Mesenchymal stem cell (in vitro differentiated cells and primary cell): ENCODE results near the gene C1QL1.

Source experiments
- DNase-seq: peaks from one replicate; pipeline ENCODE4 v3.0.0-alpha.2; 2013
- H2AFZ ChIP-seq: one replicate; pipeline ENCODE4 v1.6.1; 2013; ENCODE audit warnings: low read depth, mild to moderate bottlenecking, control low read depth, inconsistent platforms, low read length, moderate library complexity
- H2AK5ac ChIP-seq: 2 replicates; pipeline ENCODE4 v1.6.1; 2013; ENCODE audit warnings: low read length, moderate library complexity, mild to moderate bottlenecking, inconsistent platforms; ENCODE audit not compliant: severe bottlenecking
- H2BK120ac ChIP-seq: one replicate; pipeline ENCODE4 v1.6.1; 2013; ENCODE audit warnings: low read depth, mild to moderate bottlenecking, inconsistent platforms, low read length, moderate library complexity
- H2BK12ac ChIP-seq, 2 experiments: one replicate each; pipeline ENCODE4 v1.6.1; 2013; ENCODE audit warnings: inconsistent platforms in 2 of 2, low read length in 2 of 2, mild to moderate bottlenecking in 2 of 2, moderate library complexity in 2 of 2, control low read depth in 1 of 2
- H2BK15ac ChIP-seq: one replicate; pipeline ENCODE4 v1.6.1; 2013; ENCODE audit warnings: mild to moderate bottlenecking, low read depth, inconsistent platforms; ENCODE audit not compliant: poor library complexity, severe bottlenecking
- H2BK5ac ChIP-seq: 2 replicates; pipeline ENCODE4 v1.6.1; 2013; ENCODE audit warnings: low read depth, mild to moderate bottlenecking, low read length, control low read depth, inconsistent platforms; ENCODE audit not compliant: poor library complexity, severe bottlenecking
- H3K14ac ChIP-seq, 2 experiments: one replicate each; pipeline ENCODE4 v1.6.1; 2013; ENCODE audit warnings: inconsistent platforms in 2 of 2, low read length in 2 of 2, control low read depth in 1 of 2, mild to moderate bottlenecking in 1 of 2, moderate library complexity in 1 of 2
- H3K18ac ChIP-seq, 2 experiments: one replicate each; pipeline ENCODE4 v1.6.1; 2013; ENCODE audit warnings: inconsistent platforms in 2 of 2, low read length in 2 of 2, control low read depth in 1 of 2, low read depth in 1 of 2, mild to moderate bottlenecking in 1 of 2
- H3K23ac ChIP-seq, 2 experiments: one replicate each; pipeline ENCODE4 v1.6.1; 2013; ENCODE audit warnings: inconsistent platforms in 2 of 2, low read length in 2 of 2, mild to moderate bottlenecking in 2 of 2, moderate library complexity in 2 of 2, control low read depth in 1 of 2
- H3K27ac ChIP-seq: 2 replicates; pipeline ENCODE4 v1.5.1; 2013; ENCODE audit warnings: mild to moderate bottlenecking, moderate library complexity, low read length, control low read depth, inconsistent platforms; ENCODE audit not compliant: poor library complexity, severe bottlenecking
- H3K27me3 ChIP-seq, 2 experiments: 2 replicates each; pipeline versions ENCODE4 v1.6.1 to v1.7.0; 2013; ENCODE audit warnings: low read length in 2 of 2, mild to moderate bottlenecking in 2 of 2, moderate library complexity in 2 of 2, control low read depth in 1 of 2, inconsistent platforms in 1 of 2; ENCODE audit not compliant: control insufficient read depth in 1 of 2, insufficient read depth in 1 of 2
- H3K36me3 ChIP-seq, 2 experiments: 2 replicates each; pipeline versions ENCODE4 v1.6.1 to v1.7.0; 2013; ENCODE audit warnings: low read length in 2 of 2, control low read depth in 1 of 2, inconsistent platforms in 1 of 2, low read depth in 1 of 2, mild to moderate bottlenecking in 1 of 2; ENCODE audit not compliant: insufficient read depth in 2 of 2, control insufficient read depth in 1 of 2
- H3K4ac ChIP-seq, 2 experiments: one replicate each; pipeline ENCODE4 v1.6.1; 2013; ENCODE audit warnings: inconsistent platforms in 2 of 2, low read length in 2 of 2, mild to moderate bottlenecking in 2 of 2, moderate library complexity in 2 of 2, control low read depth in 1 of 2, low read depth in 1 of 2
- H3K4me1 ChIP-seq: 2 replicates; pipeline ENCODE4 v1.6.1; 2013; ENCODE audit warnings: low read depth, low read length, control low read depth; ENCODE audit not compliant: control insufficient read depth, insufficient read depth
- H3K4me2 ChIP-seq: 2 replicates; pipeline ENCODE4 v1.6.1; 2013; ENCODE audit warnings: low read length, mild to moderate bottlenecking, inconsistent platforms; ENCODE audit not compliant: poor library complexity, severe bottlenecking
- H3K4me3 ChIP-seq, 2 experiments: 2 replicates each; pipeline versions ENCODE4 v1.5.1 to v1.7.0; 2013; ENCODE audit warnings: low read length in 2 of 2, mild to moderate bottlenecking in 2 of 2, control low read depth in 1 of 2, low read depth in 1 of 2; ENCODE audit not compliant: insufficient read depth in 1 of 2
- H3K79me1 ChIP-seq: replicated peaks from 2 replicates; pipeline ENCODE4 v1.6.1; 2013; ENCODE audit warnings: mild to moderate bottlenecking, control low read depth, low read length, inconsistent platforms; ENCODE audit not compliant: poor library complexity, severe bottlenecking
- H3K9ac ChIP-seq: 2 replicates; pipeline ENCODE4 v1.7.0; 2013; ENCODE audit warnings: mild to moderate bottlenecking, low read length, moderate library complexity
- H3K9me3 ChIP-seq: 2 replicates; pipeline ENCODE4 v1.7.0; 2013; ENCODE audit warnings: mild to moderate bottlenecking, low read length; ENCODE audit not compliant: control insufficient read depth
- H4K8ac ChIP-seq: one replicate; pipeline ENCODE4 v1.6.1; 2013; ENCODE audit warnings: inconsistent platforms, mild to moderate bottlenecking, low read length, moderate library complexity
- H4K91ac ChIP-seq: one replicate; pipeline ENCODE4 v1.6.1; 2013; ENCODE audit warnings: mild to moderate bottlenecking, low read length, inconsistent platforms
- WGBS: methylation state at CpG from one replicate; pipeline ENCODE4 v1.1.7; 2013; ENCODE audit warnings: mixed read lengths; 5-methylcytosine and 5-hydroxymethylcytosine counted together

Gene C1QL1

GRCh38 chr17:44928136-44928535 is 40.0 kb downstream of the C1QL1 start:
- Histone ChIP-seq H2BK120ac (no peak overlapping the region), H3K4me2 (no peak overlapping the region), H2BK15ac (no peak overlapping the region), H2AK5ac (no peak overlapping the region), H3K9me3 (no peaks in the 10 kb centered on the region), H3K27me3 (peaks cover 0 to 5% of the 10 kb centered on the region in 2 experiments), H3K9ac (no peak overlapping the region), H3K4me1 (no peaks in the 10 kb centered on the region), H3K4me3 (no peak overlapping the region), H2BK12ac (no peak overlapping the region), H3K18ac (no peak overlapping the region), H2AFZ (no peak overlapping the region), H3K4ac (no peak overlapping the region), H3K79me1 (peaks cover 6% of the 10 kb centered on the region), H3K36me3 (peaks cover 7 to 42% of the 10 kb centered on the region in 2 experiments), H3K23ac (no peak overlapping the region), H3K14ac (no peak overlapping the region), H4K91ac (no peak overlapping the region), H2BK5ac (no peak overlapping the region), H4K8ac (no peak overlapping the region), H3K27ac (no peak overlapping the region)
- 96% methylated on average over 15 of the region's 15 CpGs for WGBS
- DNase-seq: no peak

DNA sequence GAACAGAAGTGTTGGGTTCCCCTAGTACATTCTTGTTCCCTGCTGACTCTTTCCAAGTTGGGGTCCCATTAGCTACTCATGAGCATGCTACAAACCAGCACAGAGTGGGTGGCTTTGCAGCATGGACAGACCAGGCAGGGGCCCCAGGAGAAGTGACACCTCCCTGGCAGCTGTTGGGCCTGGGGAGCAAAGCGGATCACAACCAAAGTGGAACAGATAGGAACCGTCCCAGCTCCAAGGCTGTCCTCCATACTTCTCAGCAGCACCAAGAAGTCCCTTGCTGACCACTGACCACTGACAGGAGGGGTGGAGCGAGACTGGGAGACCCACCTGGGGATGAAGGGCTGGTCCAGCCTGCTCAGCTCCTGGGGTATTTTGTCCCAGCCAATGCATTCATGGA is 40.4 kb downstream of the C1QL1 start:
- no peak overlapping the region for H2BK120ac ChIP-seq
- H3K4me2 ChIP-seq: no peak overlapping the region
- no peak overlapping the region for H4K91ac ChIP-seq
- H3K9ac ChIP-seq: no peak overlapping the region
- peaks cover 0 to 7% of the 10 kb centered on the region in 2 experiments for H3K27me3 ChIP-seq
- no peak overlapping the region for H2AFZ ChIP-seq
- no peak overlapping the region for H3K27ac ChIP-seq
- no peak overlapping the region for H2BK12ac ChIP-seq
- H4K8ac ChIP-seq: no peak overlapping the region
- 100% methylated on average over 3 of the region's 3 CpGs for WGBS
- no peaks in the 10 kb centered on the region for H3K9me3 ChIP-seq
- no peak overlapping the region for H3K14ac ChIP-seq
- no peak overlapping the region for H2BK5ac ChIP-seq
- H3K4me1 ChIP-seq: no peaks in the 10 kb centered on the region
- no peak overlapping the region for H2AK5ac ChIP-seq
- no peak overlapping the region for H3K23ac ChIP-seq
- peaks cover 6% of the 10 kb centered on the region for H3K79me1 ChIP-seq
- H3K4ac ChIP-seq: no peak overlapping the region
- peaks cover 7 to 40% of the 10 kb centered on the region in 2 experiments for H3K36me3 ChIP-seq
- H3K4me3 ChIP-seq: no peak overlapping the region
- no peak overlapping the region for H3K18ac ChIP-seq
- H2BK15ac ChIP-seq: no peak overlapping the region
- no peak for DNase-seq

- H3K14ac ChIP-seq: no peak overlapping the region
- H2AK5ac ChIP-seq: no peak overlapping the region
- no peak overlapping the region for H3K27ac ChIP-seq
- H3K23ac ChIP-seq: no peak overlapping the region
- no peak overlapping the region for H3K4me2 ChIP-seq
- H3K4me3 ChIP-seq: no peak overlapping the region
- no peak for DNase-seq
- H3K9ac ChIP-seq: no peak overlapping the region
- no peak overlapping the region for H2BK120ac ChIP-seq
- peaks cover 3% of the 10 kb centered on the region for H3K79me1 ChIP-seq
- H4K8ac ChIP-seq: no peak overlapping the region
- over 99% methylated on average over 9 of the region's 15 CpGs for WGBS
- no peak overlapping the region for H3K18ac ChIP-seq
- H3K9me3 ChIP-seq: no peaks in the 10 kb centered on the region
- H3K4ac ChIP-seq: no peak overlapping the region
- no peaks in the 10 kb centered on the region for H3K4me1 ChIP-seq
- peaks cover 7 to 34% of the 10 kb centered on the region in 2 experiments for H3K36me3 ChIP-seq
- H4K91ac ChIP-seq: no peak overlapping the region
- no peak overlapping the region for H2BK15ac ChIP-seq
- H2BK5ac ChIP-seq: no peak overlapping the region
- no peak overlapping the region for H2BK12ac ChIP-seq
- H2AFZ ChIP-seq: no peak overlapping the region
- peaks cover 4 to 12% of the 10 kb centered on the region in 2 experiments for H3K27me3 ChIP-seq
Observed at GRCh38 chr17:44926821-44927525, 41.1 kb downstream of the C1QL1 start.

DNA sequence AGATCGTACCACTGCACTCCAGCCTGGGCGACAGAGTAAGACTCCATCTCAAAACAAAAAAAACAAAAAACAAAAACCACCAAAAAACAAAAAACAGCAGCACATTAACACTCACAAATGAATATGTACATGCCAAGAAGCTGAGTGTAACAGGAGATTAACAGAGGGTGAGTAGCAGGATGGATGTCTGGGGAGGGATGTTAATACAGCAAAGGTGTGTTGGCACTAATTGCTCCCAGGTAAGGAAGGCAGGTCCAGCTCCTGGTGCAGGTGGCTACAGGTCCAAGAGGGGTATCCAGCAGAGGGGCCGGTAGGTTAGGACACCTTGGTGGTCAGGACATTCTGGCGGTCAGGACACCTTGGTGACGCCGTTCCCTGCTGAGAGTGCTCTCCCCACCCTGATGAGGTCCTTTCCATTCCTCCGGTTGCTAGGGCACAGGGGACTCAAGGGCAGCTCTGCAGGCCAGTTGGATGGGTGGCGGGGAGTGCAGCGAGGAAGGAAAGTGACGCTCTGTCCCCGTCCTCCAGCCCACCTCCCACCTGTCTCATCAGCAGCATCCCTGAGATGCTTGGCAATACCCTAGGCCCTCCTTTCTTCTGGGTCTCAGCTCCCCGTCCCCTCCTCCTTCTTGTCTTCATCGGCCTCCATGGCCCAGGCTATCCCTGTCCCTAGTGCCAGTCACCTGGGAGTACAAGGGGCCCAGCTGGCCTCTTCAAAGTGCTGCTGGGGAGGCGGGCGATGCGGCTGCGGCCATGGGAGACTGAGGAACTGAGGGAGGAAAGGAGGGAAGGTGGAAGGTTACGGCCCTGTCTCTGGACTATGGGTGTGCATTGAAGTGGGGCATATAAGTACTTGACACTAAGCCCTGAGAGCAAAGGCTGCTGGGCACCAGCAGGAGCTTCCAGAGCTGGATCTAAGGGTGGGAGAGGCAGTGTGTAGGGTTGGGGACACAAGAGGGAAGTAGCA is 42.1 kb downstream of the C1QL1 start:
- Histone ChIP-seq H2BK15ac (no peak overlapping the region), H3K18ac (no peak overlapping the region), H2BK5ac (no peak overlapping the region), H2AK5ac (no peak overlapping the region), H3K79me1 (peaks cover 3% of the 10 kb centered on the region), H3K9ac (no peak overlapping the region), H3K4me3 (no peak overlapping the region), H2AFZ (no peak overlapping the region), H3K36me3 (peaks cover 3 to 26% of the 10 kb centered on the region in 2 experiments), H3K4ac (no peak overlapping the region), H4K91ac (no peak overlapping the region), H3K4me1 (peaks cover 2% of the 10 kb centered on the region), H3K27ac (no peak overlapping the region), H3K27me3 (peaks cover 8 to 18% of the 10 kb centered on the region in 2 experiments), H3K9me3 (no peaks in the 10 kb centered on the region), H2BK12ac (no peak overlapping the region), H3K14ac (no peak overlapping the region), H3K4me2 (no peak overlapping the region), H4K8ac (no peak overlapping the region), H3K23ac (peak overlapping the region in 1 of 2 experiments; percentile 5), H2BK120ac (no peak overlapping the region)
- no peak for DNase-seq
- WGBS: over 99% methylated on average over 14 of the region's 18 CpGs
